ENCODE data around the gene NPB. TPM values are rescaled to one million over a fixed set of nuclear protein-coding genes. Genes with fewer than 3 reads are reported as not detected.

The NPB gene
- polyA plus RNA-seq, 1 donor (not counting 4 experiments of a cell fraction or from before 2014, with no cell fraction given) = not detected

GRCh38 chr17:81908793-81909192 lies 6.8 kb downstream of the NPB start:
- DNase-seq (ENCODE audit: low read depth, low spot score) (no peak), FAIRE-seq (no peak)
- Histone ChIP-seq H3K4me3 (ENCODE audit: control insufficient read depth in 2 of 3, extremely low read depth in 1 of 3, insufficient read depth in 2 of 3, low read depth in 1 of 3, low read length in 3 of 3) (no peak overlapping the region), H3K9me3 (ENCODE audit: control insufficient read depth, low read depth, low read length) (no peaks in the 10 kb centered on the region), H3K79me2 (ENCODE audit: control insufficient read depth, insufficient read depth, low read length) (peaks cover 17% of the 10 kb centered on the region), H3K9me1 (ENCODE audit: control insufficient read depth, extremely low read depth, insufficient read depth, low read length) (peaks cover 7% of the 10 kb centered on the region), H3K4me2 (ENCODE audit: control insufficient read depth, extremely low read depth, insufficient read depth, low read depth, low read length) (no peak overlapping the region), H3K36me3 (ENCODE audit: control insufficient read depth in 2 of 2, extremely low read depth in 1 of 2, insufficient read depth in 2 of 2, low read length in 2 of 2) (peaks cover 28 to 32% of the 10 kb centered on the region in 2 experiments), H3K4me1 (ENCODE audit: control insufficient read depth, extremely low read depth, insufficient read depth, low read length) (peaks cover 24% of the 10 kb centered on the region), H3K9ac (ENCODE audit: control insufficient read depth, extremely low read depth, insufficient read depth, low read length) (no peak overlapping the region), H3K27ac (ENCODE audit: control insufficient read depth, insufficient read depth, low read length) (no peak overlapping the region), H4K20me1 (ENCODE audit: control insufficient read depth, extremely low read depth, insufficient read depth, low read length) (peaks cover 3% of the 10 kb centered on the region), H2AFZ (ENCODE audit: control insufficient read depth, low read length) (no peak overlapping the region), H3K27me3 (ENCODE audit: control insufficient read depth, extremely low read depth, insufficient read depth, low read length) (no peaks in the 10 kb centered on the region)
- dilution Hi-C loops (cut with MboI; ENCODE audit: extremely low pct_ligation_motif_present, low sequenced_read_pairs) = no loop called here
- TF ChIP-seq, protein P1, sequence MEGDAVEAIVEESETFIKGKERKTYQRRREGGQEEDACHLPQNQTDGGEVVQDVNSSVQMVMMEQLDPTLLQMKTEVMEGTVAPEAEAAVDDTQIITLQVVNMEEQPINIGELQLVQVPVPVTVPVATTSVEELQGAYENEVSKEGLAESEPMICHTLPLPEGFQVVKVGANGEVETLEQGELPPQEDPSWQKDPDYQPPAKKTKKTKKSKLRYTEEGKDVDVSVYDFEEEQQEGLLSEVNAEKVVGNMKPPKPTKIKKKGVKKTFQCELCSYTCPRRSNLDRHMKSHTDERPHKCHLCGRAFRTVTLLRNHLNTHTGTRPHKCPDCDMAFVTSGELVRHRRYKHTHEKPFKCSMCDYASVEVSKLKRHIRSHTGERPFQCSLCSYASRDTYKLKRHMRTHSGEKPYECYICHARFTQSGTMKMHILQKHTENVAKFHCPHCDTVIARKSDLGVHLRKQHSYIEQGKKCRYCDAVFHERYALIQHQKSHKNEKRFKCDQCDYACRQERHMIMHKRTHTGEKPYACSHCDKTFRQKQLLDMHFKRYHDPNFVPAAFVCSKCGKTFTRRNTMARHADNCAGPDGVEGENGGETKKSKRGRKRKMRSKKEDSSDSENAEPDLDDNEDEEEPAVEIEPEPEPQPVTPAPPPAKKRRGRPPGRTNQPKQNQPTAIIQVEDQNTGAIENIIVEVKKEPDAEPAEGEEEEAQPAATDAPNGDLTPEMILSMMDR (optimal IDR thresholded peaks at IDR 0.05 in 1 of 3, IDR thresholded peaks at IDR 0.05 in 1 of 3, conservative IDR thresholded peaks at IDR 0.05 in 1 of 3; ENCODE audit: extremely low read depth in 1 of 3, insufficient read depth in 2 of 3, low read length in 3 of 3) = no peak
- no peak for TF ChIP-seq EZH2 (IDR thresholded peaks at IDR 0.05; ENCODE audit: low read length)

DNA sequence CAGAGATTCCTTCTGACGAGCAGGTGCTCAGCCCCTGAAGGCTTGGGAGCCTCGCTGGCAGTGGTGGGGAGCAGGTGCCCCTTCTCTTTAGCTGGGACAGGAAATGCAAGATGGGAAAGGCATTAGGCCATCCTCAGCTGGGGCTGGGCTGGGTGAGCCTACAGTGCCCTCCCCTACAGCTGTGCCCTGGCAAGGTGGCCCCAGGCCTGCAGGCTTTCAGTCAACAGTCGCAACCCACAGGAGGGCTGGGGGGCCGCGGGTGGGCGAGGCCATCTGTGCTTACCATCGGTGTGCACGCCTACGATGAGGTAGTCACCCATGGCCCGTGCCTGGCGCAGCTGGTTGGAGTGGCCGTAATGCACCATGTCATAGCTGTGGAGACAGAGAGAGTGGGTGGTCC lies 7.2 kb downstream of the NPB start:
- TF ChIP-seq EZH2 (IDR thresholded peaks at IDR 0.05; ENCODE audit: low read length) = no peak
- TF ChIP-seq, protein P1 (optimal IDR thresholded peaks at IDR 0.05 in 1 of 3, IDR thresholded peaks at IDR 0.05 in 1 of 3, conservative IDR thresholded peaks at IDR 0.05 in 1 of 3; ENCODE audit: extremely low read depth in 1 of 3, insufficient read depth in 2 of 3, low read length in 3 of 3) = no peak
- Histone ChIP-seq H3K4me2 (ENCODE audit: control insufficient read depth, extremely low read depth, insufficient read depth, low read depth, low read length) (no peak overlapping the region), H3K4me1 (ENCODE audit: control insufficient read depth, extremely low read depth, insufficient read depth, low read length) (peaks cover 24% of the 10 kb centered on the region), H3K79me2 (ENCODE audit: control insufficient read depth, insufficient read depth, low read length) (peaks cover 17% of the 10 kb centered on the region), H3K4me3 (ENCODE audit: control insufficient read depth in 2 of 3, extremely low read depth in 1 of 3, insufficient read depth in 2 of 3, low read depth in 1 of 3, low read length in 3 of 3) (no peak overlapping the region), H3K27ac (ENCODE audit: control insufficient read depth, insufficient read depth, low read length) (no peak overlapping the region), H4K20me1 (ENCODE audit: control insufficient read depth, extremely low read depth, insufficient read depth, low read length) (peaks cover 3% of the 10 kb centered on the region), H3K36me3 (ENCODE audit: control insufficient read depth in 2 of 2, extremely low read depth in 1 of 2, insufficient read depth in 2 of 2, low read length in 2 of 2) (peaks cover 28 to 33% of the 10 kb centered on the region in 2 experiments), H3K9ac (ENCODE audit: control insufficient read depth, extremely low read depth, insufficient read depth, low read length) (no peak overlapping the region), H3K9me1 (ENCODE audit: control insufficient read depth, extremely low read depth, insufficient read depth, low read length) (peaks cover 7% of the 10 kb centered on the region), H3K27me3 (ENCODE audit: control insufficient read depth, extremely low read depth, insufficient read depth, low read length) (no peaks in the 10 kb centered on the region), H2AFZ (ENCODE audit: control insufficient read depth, low read length) (no peak overlapping the region), H3K9me3 (ENCODE audit: control insufficient read depth, low read depth, low read length) (no peaks in the 10 kb centered on the region)
- dilution Hi-C loops (cut with MboI; ENCODE audit: extremely low pct_ligation_motif_present, low sequenced_read_pairs) = no loop called here
- FAIRE-seq (no peak), DNase-seq (ENCODE audit: low read depth, low spot score) (no peak)
